B cell (primary cell): ENCODE measurements around the gene IKZF1. TPM values are rescaled to one million over a fixed set of nuclear protein-coding genes. Genes with fewer than 3 reads are reported as not detected.
A peak's percentile ranks its signal among the peaks of the same experiment; 100 is the strongest.

Experiments used
- ATAC-seq: fragments of 200-7000 bp; cut with Tn5 transposase; one replicate; pipeline ENCODE4 v1.10.0; 2021; ENCODE audit warnings: low read depth, mild to moderate bottlenecking, moderate number of reproducible peaks, moderate library complexity
- CTCF ChIA-PET: fragments of 350-600 bp; sonication (Branson Sonifier 250); formaldehyde crosslinking; loops from one replicate; lab custom pipeline; 2021; ENCODE audit warnings: antibody characterized with exemption, inconsistent platforms; lab: Charles Lee
- POLR2A ChIA-PET: fragments of 350-600 bp; sonication (Branson Sonifier 250); formaldehyde crosslinking; loops from one replicate; lab custom pipeline; 2021; ENCODE audit warnings: antibody characterized with exemption; lab: Charles Lee
- DNase-seq: peaks from one replicate; pipeline ENCODE4 v3.0.0; 2013
- H2AFZ ChIP-seq: 2 replicates; pipeline ENCODE4 v1.6.1; 2012; ENCODE audit warnings: mild to moderate bottlenecking, low read depth, low read length; ENCODE audit not compliant: insufficient read depth, poor library complexity, severe bottlenecking
- H3K27ac ChIP-seq, 2 donors: 1 replicate in 1 of 2; 2 replicates in 1 of 2; pipeline ENCODE4 v1.5.1; 2012 to 2013; ENCODE audit warnings: low read length in 2 of 2, mild to moderate bottlenecking in 2 of 2, moderate library complexity in 1 of 2
- H3K27me3 ChIP-seq, 4 experiments: fragments of 200-600 bp in 1 of 4; sonication (generic) in 1 of 4; replicated peaks in 1 of 4; 1 replicate in 2 of 4; 2 replicates in 2 of 4; pipeline versions ENCODE4 v1.6.1 to v1.7.0; 2013 to 2016; ENCODE audit warnings: low read length in 3 of 4, mild to moderate bottlenecking in 2 of 4, mixed read lengths in 1 of 4, moderate library complexity in 1 of 4; ENCODE audit not compliant: insufficient read depth in 4 of 4, control insufficient read depth in 3 of 4; ENCODE audit errors: control extremely low read depth in 1 of 4
- H3K36me3 ChIP-seq, 2 experiments: replicated peaks in 1 of 2; 1 replicate in 1 of 2; 2 replicates in 1 of 2; pipeline versions ENCODE4 v1.6.1 to v1.7.1; 2013; ENCODE audit warnings: low read length in 1 of 2; ENCODE audit not compliant: insufficient read depth in 2 of 2, control insufficient read depth in 1 of 2; ENCODE audit errors: control extremely low read depth in 1 of 2, extremely low read depth in 1 of 2
- H3K4me1 ChIP-seq, 2 donors: fragments of 200-600 bp in 1 of 2; sonication (generic) in 1 of 2; 1 replicate in 1 of 2; 2 replicates in 1 of 2; pipeline versions ENCODE4 v1.5.1 to v1.6.1; 2013 to 2017; ENCODE audit warnings: low read length in 2 of 2; ENCODE audit not compliant: control insufficient read depth in 2 of 2, insufficient read depth in 2 of 2
- H3K4me2 ChIP-seq: replicated peaks from 2 replicates; pipeline ENCODE3; 2012; ENCODE audit warnings: mild to moderate bottlenecking, low read depth, low read length; ENCODE audit not compliant: poor library complexity, severe bottlenecking
- H3K4me3 ChIP-seq, 5 experiments: fragments of 200-600 bp in 1 of 5; sonication (generic) in 1 of 5; 1 replicate in 3 of 5; 2 replicates in 2 of 5; pipeline versions ENCODE4 v1.5.1 to v1.7.0; 2011 to 2016; ENCODE audit warnings: low read length in 4 of 5, mild to moderate bottlenecking in 4 of 5, low read depth in 2 of 5, control low read depth in 1 of 5, moderate library complexity in 1 of 5; ENCODE audit not compliant: insufficient read depth in 1 of 5; ENCODE audit errors: control extremely low read depth in 1 of 5, extremely low read depth in 1 of 5
- H3K79me2 ChIP-seq: fragments of 200-600 bp; sonication (generic); one replicate; pipeline ENCODE4 v1.6.0; 2016; ENCODE audit warnings: low read length; ENCODE audit not compliant: control insufficient read depth, insufficient read depth
- H3K9ac ChIP-seq: fragments of 200-600 bp; sonication (generic); 2 replicates; pipeline ENCODE4 v1.6.1; 2017; ENCODE audit warnings: mild to moderate bottlenecking, low read length, moderate library complexity
- H3K9me3 ChIP-seq, 3 donors: one replicate each; pipeline versions ENCODE4 v1.6.1 to v1.7.1; 2013; ENCODE audit warnings: low read length in 2 of 3; ENCODE audit not compliant: control insufficient read depth in 2 of 3, insufficient read depth in 1 of 3; ENCODE audit errors: control extremely low read depth in 1 of 3
- H4K20me1 ChIP-seq: 2 replicates; pipeline ENCODE4 v1.6.0; 2012; ENCODE audit warnings: mild to moderate bottlenecking, low read length; ENCODE audit not compliant: insufficient read depth, control insufficient read depth, poor library complexity, severe bottlenecking
- H3K27ac Mint-ChIP-seq: one replicate; pipeline ENCODE4 v1.8.0; 2021; ENCODE audit warnings: mixed read lengths
- H3K27me3 Mint-ChIP-seq: one replicate; pipeline ENCODE4 v1.8.0; 2021; ENCODE audit warnings: mixed read lengths
- H3K4me1 Mint-ChIP-seq: one replicate; pipeline ENCODE4 v1.8.0; 2021; ENCODE audit warnings: mixed read lengths
- H3K4me3 Mint-ChIP-seq: one replicate; pipeline ENCODE4 v1.8.0; 2021; ENCODE audit warnings: mixed read lengths
- H3K9me3 Mint-ChIP-seq: one replicate; pipeline ENCODE4 v1.8.0; 2022; ENCODE audit warnings: mixed read lengths; ENCODE audit not compliant: insufficient read depth
- EZH2 ChIP-seq: IDR thresholded peaks from 2 replicates; pipeline ENCODE4 v1.6.1; 2012; ENCODE audit warnings: borderline replicate concordance, low read depth, mild to moderate bottlenecking, moderate library complexity, low read length; ENCODE audit not compliant: insufficient read depth, poor library complexity, severe bottlenecking
- WGBS: methylation state at CpG from one replicate; pipeline ENCODE4 v1.1.5; 2013; ENCODE audit warnings: missing lambda C conversion rate; ENCODE audit not compliant: insufficient coverage; 5-methylcytosine and 5-hydroxymethylcytosine counted together
- intact Hi-C: fragments of 100-400 bp; cut with micrococcal nuclease; formaldehyde crosslinking; loops from one replicate; pipeline ENCODE4 v1.10.0; 2022
- polyA plus RNA-seq: library from polyadenylated mRNA; depleted of rRNA; stranded (reverse); fragments of >200 nt; gene quantifications from 2 replicates; pipeline ENCODE4 v1.2.3, GENCODE V29; 2012
- total RNA-seq, 2 donors: library from RNA; stranded (reverse); fragments of 120-200 nt in 1 of 2; gene quantifications; 1 replicate in 1 of 2; 2 replicates in 1 of 2; pipeline versions ENCODE4 v1.2.3 to v1.2.4, GENCODE V29; 2013 to 2022
- TF ChIP-seq, protein P1 (sequence below): fragments of 200-600 bp; IDR thresholded peaks from one replicate; pipeline ENCODE4 v1.8.0; 2022; ENCODE audit warnings: antibody characterized with exemption, mild to moderate bottlenecking

The IKZF1 gene
- total and polyA plus RNA-seq, 2 donors (not counting 1 experiment from before 2014, with no cell fraction given) = 199 to 254 TPM

DNA sequence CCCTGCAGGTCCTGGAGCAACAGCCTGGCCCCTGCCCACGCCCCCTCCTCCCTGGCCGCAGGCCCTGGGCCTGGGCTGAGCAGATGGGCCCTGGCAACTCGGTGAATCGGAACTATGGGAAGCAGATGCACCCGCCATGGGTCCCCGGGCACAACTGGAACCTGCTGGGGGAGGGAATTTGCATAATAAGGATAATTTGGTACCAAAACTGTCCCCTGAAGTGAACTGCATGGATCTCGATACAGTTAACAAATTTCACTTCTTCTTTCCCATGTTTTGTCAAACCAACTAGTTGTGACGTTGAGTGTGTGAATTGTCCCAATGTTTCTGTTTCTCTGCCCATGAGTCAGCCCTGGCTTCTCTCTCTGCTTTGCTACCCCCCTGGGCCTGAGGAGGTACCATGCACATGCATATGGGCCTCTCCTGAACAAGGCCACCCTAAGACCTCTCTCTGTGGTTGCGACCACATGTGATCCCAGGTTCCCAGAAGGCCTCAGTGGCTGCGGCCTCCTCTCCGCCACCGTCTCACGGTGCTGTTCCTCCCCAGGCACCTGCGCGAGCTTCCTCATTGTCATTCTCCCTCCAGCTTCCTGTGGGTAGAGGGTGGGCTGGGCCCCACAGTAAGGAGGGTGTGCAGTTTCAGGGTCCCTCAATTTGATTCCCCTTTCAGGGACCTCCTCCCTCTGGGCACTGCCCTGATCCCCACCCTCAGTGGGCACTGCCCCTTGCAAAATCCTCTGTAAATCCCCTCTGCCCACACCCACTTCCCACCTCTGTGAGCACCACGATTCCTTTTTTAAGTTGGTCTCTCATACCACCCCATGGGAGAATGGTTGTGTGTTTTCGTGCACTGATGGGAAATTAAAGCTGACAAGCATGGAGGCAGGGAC lies 105.6 kb downstream of the IKZF1 start:
- CTCF ChIA-PET = interaction anchor here (0.8 to 4.8 kb wide), 11 partner anchors 16 to 267 kb away, joined by 3 to 40 read pairs (median 5); no protein-coding TSS in a partner anchor
- Histone ChIP-seq H3K4me2 (peak overlapping the region; percentile 71), H3K27me3 (no peaks in the 10 kb centered on the region), H2AFZ (no peak overlapping the region), H3K4me1 (peaks cover 97% of the 10 kb centered on the region in 2 donors), H3K79me2 (peaks cover 20% of the 10 kb centered on the region), H3K27ac (peak overlapping the region; percentile 90 to 94), H3K9ac (peak overlapping the region; percentile 15), H3K36me3 (no peaks in the 10 kb centered on the region), H3K4me3 (no peak overlapping the region), H3K9me3 (no peaks in the 10 kb centered on the region), H4K20me1 (no peaks in the 10 kb centered on the region)
- POLR2A ChIA-PET = interaction anchor here (4.3 to 4.6 kb wide), 2 partner anchors 11 to 17 kb away, joined by 25 to 28 read pairs; no protein-coding TSS in a partner anchor
- WGBS = 13% methylated on average over 3 of the region's 17 CpGs
- peaks cover 95% of the 10 kb centered on the region for H3K4me1 Mint-ChIP-seq
- peak overlapping the region; percentile 83 for H3K4me3 Mint-ChIP-seq
- no peak for TF ChIP-seq EZH2
- TF ChIP-seq, protein P1, sequence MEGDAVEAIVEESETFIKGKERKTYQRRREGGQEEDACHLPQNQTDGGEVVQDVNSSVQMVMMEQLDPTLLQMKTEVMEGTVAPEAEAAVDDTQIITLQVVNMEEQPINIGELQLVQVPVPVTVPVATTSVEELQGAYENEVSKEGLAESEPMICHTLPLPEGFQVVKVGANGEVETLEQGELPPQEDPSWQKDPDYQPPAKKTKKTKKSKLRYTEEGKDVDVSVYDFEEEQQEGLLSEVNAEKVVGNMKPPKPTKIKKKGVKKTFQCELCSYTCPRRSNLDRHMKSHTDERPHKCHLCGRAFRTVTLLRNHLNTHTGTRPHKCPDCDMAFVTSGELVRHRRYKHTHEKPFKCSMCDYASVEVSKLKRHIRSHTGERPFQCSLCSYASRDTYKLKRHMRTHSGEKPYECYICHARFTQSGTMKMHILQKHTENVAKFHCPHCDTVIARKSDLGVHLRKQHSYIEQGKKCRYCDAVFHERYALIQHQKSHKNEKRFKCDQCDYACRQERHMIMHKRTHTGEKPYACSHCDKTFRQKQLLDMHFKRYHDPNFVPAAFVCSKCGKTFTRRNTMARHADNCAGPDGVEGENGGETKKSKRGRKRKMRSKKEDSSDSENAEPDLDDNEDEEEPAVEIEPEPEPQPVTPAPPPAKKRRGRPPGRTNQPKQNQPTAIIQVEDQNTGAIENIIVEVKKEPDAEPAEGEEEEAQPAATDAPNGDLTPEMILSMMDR = no peak
- peak; percentile 63 for ATAC-seq
- peak overlapping the region; percentile 99 for H3K27ac Mint-ChIP-seq
- intact Hi-C loops = loop anchor here (1.0 to 5.0 kb wide), 6 partner anchors 8 to 143 kb away; no protein-coding TSS in a partner anchor
- H3K27me3 Mint-ChIP-seq = no peaks in the 10 kb centered on the region
- peak; percentile 87 for DNase-seq
- H3K9me3 Mint-ChIP-seq = no peaks in the 10 kb centered on the region
